ENCODE measurements around the gene MARCO. TPM values are rescaled to one million over a fixed set of nuclear protein-coding genes. Genes with fewer than 3 reads are reported as not detected.
"Not testable (repeated sequence)": the region's sequence is repeated elsewhere in the genome, so short reads cannot be mapped to it uniquely, and the experiment has no call there.

Gene MARCO
- polyA plus RNA-seq, 4 donors: 0.10 TPM; not detected in 3

- DNase-seq (ENCODE audit: low read depth in 4 of 4, low spot score in 3 of 4): no peak
These were observed 52.2 kb downstream of the MARCO start for GRCh38 chr2:118994172-118994700.

GRCh38 chr2:118994778-118995177, 52.8 kb downstream of the MARCO start:
- no peak for DNase-seq (ENCODE audit: low read depth in 4 of 4, low spot score in 3 of 4)

- DNase-seq (ENCODE audit: low read depth in 4 of 4, low spot score in 3 of 4): not testable (repeated sequence)
These were observed 61.9 kb downstream of the MARCO start for GRCh38 chr2:119003856-119004255.

GRCh38 chr2:119004602-119005001, 62.6 kb downstream of the MARCO start:
- DNase-seq (ENCODE audit: low read depth in 4 of 4, low spot score in 3 of 4): no peak

- DNase-seq (ENCODE audit: low read depth in 4 of 4, low spot score in 3 of 4): no peak
These were observed 63.1 kb downstream of the MARCO start for GRCh38 chr2:119005051-119005450.

GRCh38 chr2:119005555-119005954, 63.6 kb downstream of the MARCO start:
- no peak for DNase-seq (ENCODE audit: low read depth in 4 of 4, low spot score in 3 of 4)

GRCh38 chr2:119006441-119006840, 64.4 kb downstream of the MARCO start:
- DNase-seq (ENCODE audit: low read depth in 4 of 4, low spot score in 3 of 4): no peak

- DNase-seq (ENCODE audit: low read depth in 4 of 4, low spot score in 3 of 4): no peak
These were observed 66.1 kb downstream of the MARCO start for GRCh38 chr2:119008108-119008507.

- no peak for DNase-seq (ENCODE audit: low read depth in 4 of 4, low spot score in 3 of 4)
These were observed 67.1 kb downstream of the MARCO start for GRCh38 chr2:119009110-119009509.

GRCh38 chr2:119010336-119010735, 68.3 kb downstream of the MARCO start:
- no peak for DNase-seq (ENCODE audit: low read depth in 4 of 4, low spot score in 3 of 4)

- peak in 3 of 4 donors; percentile 14 to 32 (median 22) for DNase-seq (ENCODE audit: low read depth in 4 of 4, low spot score in 3 of 4)
These were observed 69.3 kb downstream of the MARCO start for GRCh38 chr2:119011162-119011909.

GRCh38 chr2:119011910-119012209, 69.9 kb downstream of the MARCO start:
- no peak for DNase-seq (ENCODE audit: low read depth in 4 of 4, low spot score in 3 of 4)

- DNase-seq (ENCODE audit: low read depth in 4 of 4, low spot score in 3 of 4): no peak
These were observed 70.6 kb downstream of the MARCO start for GRCh38 chr2:119012345-119013301.

- DNase-seq (ENCODE audit: low read depth in 4 of 4, low spot score in 3 of 4): no peak
These were observed 71.7 kb downstream of the MARCO start for GRCh38 chr2:119013671-119014070.

GRCh38 chr2:119015845-119016244, 73.9 kb downstream of the MARCO start:
- no peak for DNase-seq (ENCODE audit: low read depth in 4 of 4, low spot score in 3 of 4)

- no peak for DNase-seq (ENCODE audit: low read depth in 4 of 4, low spot score in 3 of 4)
These were observed 77.5 kb downstream of the MARCO start for GRCh38 chr2:119019521-119019920.

- no peak for DNase-seq (ENCODE audit: low read depth in 4 of 4, low spot score in 3 of 4)
These were observed 80.7 kb downstream of the MARCO start for GRCh38 chr2:119022678-119023077.

- DNase-seq (ENCODE audit: low read depth in 4 of 4, low spot score in 3 of 4): no peak
These were observed 81.5 kb downstream of the MARCO start for GRCh38 chr2:119023534-119023933.

GRCh38 chr2:119024152-119024551, 82.2 kb downstream of the MARCO start:
- no peak for DNase-seq (ENCODE audit: low read depth in 4 of 4, low spot score in 3 of 4)

- no peak for DNase-seq (ENCODE audit: low read depth in 4 of 4, low spot score in 3 of 4)
These were observed 82.6 kb downstream of the MARCO start for GRCh38 chr2:119024568-119024967.

- DNase-seq (ENCODE audit: low read depth in 4 of 4, low spot score in 3 of 4): no peak
These were observed 83.0 kb downstream of the MARCO start for GRCh38 chr2:119025013-119025412.

Measured in right renal pelvis (tissue), 4 donors.